H1 (cell line): ENCODE measurements around the gene SPATA25. TPM values are rescaled to one million over a fixed set of nuclear protein-coding genes. Genes with fewer than 3 reads are reported as not detected.

Experiments used
- ATF3 ChIP-seq: IDR thresholded peaks from 2 replicates; pipeline ENCODE4 v1.6.1; 2011; ENCODE audit warnings: low read depth, mild to moderate bottlenecking, low read length; ENCODE audit not compliant: insufficient read depth
- CEBPB ChIP-seq: IDR thresholded peaks from 2 replicates; pipeline ENCODE4 v1.6.1; 2012; ENCODE audit warnings: low read depth, low read length
- CTBP2 ChIP-seq: IDR thresholded peaks from 2 replicates; pipeline ENCODE4 v1.7.0; 2011; ENCODE audit warnings: borderline replicate concordance, mild to moderate bottlenecking, moderate library complexity, mixed read lengths, low read length; ENCODE audit not compliant: insufficient read depth, insufficient read length
- HDAC6 ChIP-seq: IDR thresholded peaks from one replicate; pipeline ENCODE4 v1.7.1; 2012; ENCODE audit warnings: low read depth, mild to moderate bottlenecking, inconsistent platforms, low read length, moderate library complexity
- JUND ChIP-seq: IDR thresholded peaks from 2 replicates; pipeline ENCODE4 v1.6.1; 2011; ENCODE audit warnings: mild to moderate bottlenecking, improper control_type of control experiment, low read length
- MAFK ChIP-seq: IDR thresholded peaks from 2 replicates; pipeline ENCODE4 v1.6.1; 2012; ENCODE audit warnings: low read depth, mild to moderate bottlenecking, improper control_type of control experiment, low read length
- PHF8 ChIP-seq: fragments of 200-600 bp; sonication (generic); conservative IDR thresholded peaks from 2 replicates; pipeline ENCODE4 v1.7.1; 2012; ENCODE audit warnings: low read depth, mild to moderate bottlenecking, inconsistent platforms, low read length, moderate library complexity
- POLR2AphosphoS5 ChIP-seq: IDR thresholded peaks from 2 replicates; pipeline ENCODE4 v1.6.1; 2011; ENCODE audit warnings: low read depth, low read length
- POU5F1 ChIP-seq: IDR thresholded peaks from 2 replicates; pipeline ENCODE4 v1.6.1; 2011; ENCODE audit warnings: low read depth, mild to moderate bottlenecking, low read length, moderate library complexity
- RAD21 ChIP-seq, 2 experiments: IDR thresholded peaks in 1 of 2; conservative IDR thresholded peaks in 1 of 2; 2 replicates each; pipeline ENCODE4 v1.6.1; 2011; ENCODE audit warnings: low read depth in 2 of 2, low read length in 2 of 2, improper control_type of control experiment in 1 of 2, inconsistent platforms in 1 of 2, mild to moderate bottlenecking in 1 of 2, moderate library complexity in 1 of 2
- polyA plus RNA-seq, 7 experiments: library from polyadenylated mRNA; depleted of rRNA in 3 of 7; stranded (reverse) in 5 of 7; unstranded in 2 of 7; fragments of >200 nt in 5 of 7; fragments of 200-250 nt in 2 of 7; gene quantifications; 1 replicate in 5 of 7; 2 replicates in 1 of 7; 4 replicates in 1 of 7; pipeline versions ENCODE4 v1.2.1 to v1.2.3, GENCODE V29; 2011 to 2013; ENCODE audit warnings: missing spikeins in 2 of 7, mixed read lengths in 2 of 7
- total RNA-seq: library from RNA; stranded (reverse); fragmentation: NEBNext Ultra II Directional; extraction: Animal tissue kit (Norgen Biotek cat#: 25700); gene quantifications from 2 replicates; pipeline ENCODE4 v1.2.1, GENCODE V29; 2021

SPATA25 gene
- total and polyA plus RNA-seq, 2 of the 8 experiments (the other 6 are each of a cell fraction or from before 2014, with no cell fraction given): 2.0 to 3.0 TPM

GRCh38 chr20:45892049-45892825, 4.8 kb upstream of the SPATA25 start (continued):
- TF ChIP-seq POU5F1 (no peak), POLR2AphosphoS5 (no peak), PHF8 (no peak), CEBPB (no peak), RAD21 (IDR thresholded peaks at IDR 0.05 in 1 of 2, conservative IDR thresholded peaks at IDR 0.05 in 1 of 2; ENCODE audit: low read depth in 2 of 2, low read length in 2 of 2) (0 out of 4 replicates have a peak, but pooled peaks of 1 of the 2 experiments have one; percentile 1), CTBP2 (no peak), HDAC6 (no peak), JUND (no peak), MAFK (no peak), ATF3 (no peak)
